A549 (cell line): ENCODE data around the gene ST8SIA2. TPM values are rescaled to one million over a fixed set of nuclear protein-coding genes. Genes with fewer than 3 reads are reported as not detected.
A peak's percentile ranks its signal among the peaks of the same experiment; 100 is the strongest.

ENCODE experiments used
- ATAC-seq, 2 experiments: fragments of 200-7000 bp in 1 of 2; fragments of >200 bp in 1 of 2; cut with Nextera tagmentation in 1 of 2; cut with Tn5 transposase in 1 of 2; 3 replicates each; pipeline versions ENCODE4 v1.8.0 to v1.9.1; 2018 to 2020; ENCODE audit warnings: mild to moderate bottlenecking in 1 of 2, moderate library complexity in 1 of 2
- CTCF ChIA-PET: fragments of 300-600 bp; sonication (Branson Sonifier 250); formaldehyde crosslinking; extraction: SDS; loops from one replicate; lab custom pipeline; 2021; ENCODE audit warnings: antibody characterized with exemption, inconsistent platforms; lab: Yijun Ruan, JAX
- POLR2A ChIA-PET: fragments of 350-600 bp; formaldehyde crosslinking; extraction: SDS; loops from one replicate; lab custom pipeline; 2021; ENCODE audit warnings: antibody characterized with exemption, inconsistent platforms; lab: Yijun Ruan, JAX
- DNase-seq, 2 experiments: peaks; one replicate each; pipeline versions ENCODE4 v3.0.0 to v3.0.0-alpha.2; 2011 to 2016; ENCODE audit warnings: low read depth in 1 of 2, low spot score in 1 of 2
- FAIRE-seq: peaks from 2 replicates; lab custom pipeline; 2011; peaks lifted over from hg19 to GRCh38; lab: Jason Lieb, UNC
- H3K27ac ChIP-seq, 2 experiments: fragments of >200 bp; sonication (Bioruptor Twin); formaldehyde crosslinking; 3 replicates each; pipeline ENCODE4 v1.5.1; 2016 to 2017
- H3K4me1 ChIP-seq: fragments of >200 bp; sonication (Bioruptor Twin); formaldehyde crosslinking; 3 replicates; pipeline ENCODE4 v1.6.1; 2016
- H3K4me2 ChIP-seq: fragments of >200 bp; sonication (Bioruptor Twin); formaldehyde crosslinking; 3 replicates; pipeline ENCODE4 v1.6.1; 2016
- H3K4me3 ChIP-seq: fragments of >200 bp; sonication (Bioruptor Twin); formaldehyde crosslinking; 3 replicates; pipeline ENCODE4 v1.5.1; 2016
- H3K9me3 ChIP-seq: fragments of >200 bp; sonication (Bioruptor Twin); formaldehyde crosslinking; 3 replicates; pipeline ENCODE4 v1.6.1; 2016
- BHLHE40 ChIP-seq: IDR thresholded peaks from 2 replicates; pipeline ENCODE4 v1.6.1; 2012; ENCODE audit warnings: low read depth, low read length, inconsistent platforms
- CBX2 ChIP-seq: fragments of 200-600 bp; sonication (generic); IDR thresholded peaks from 2 replicates; pipeline ENCODE4 v1.6.1; 2016; ENCODE audit warnings: low read depth, mild to moderate bottlenecking, borderline replicate concordance
- CHD4 ChIP-seq: fragments of 200-600 bp; sonication (generic); IDR thresholded peaks from 2 replicates; pipeline ENCODE4 v1.6.1; 2016; ENCODE audit warnings: antibody characterized with exemption, mild to moderate bottlenecking, borderline replicate concordance
- E2F6 ChIP-seq: IDR thresholded peaks from 2 replicates; pipeline ENCODE4 v1.6.1; 2012; ENCODE audit warnings: low read depth, borderline replicate concordance
- EHF ChIP-seq: fragments of 250-450 bp; sonication (Bioruptor Pico); IDR thresholded peaks from 2 replicates; pipeline ENCODE4 v1.5.0; 2020; ENCODE audit warnings: mild to moderate bottlenecking
- ELK1 ChIP-seq: fragments of 150-350 bp; IDR thresholded peaks from 2 replicates; pipeline ENCODE4 v1.6.1; 2014; ENCODE audit warnings: low read depth, mild to moderate bottlenecking, low read length
- FOSL2 ChIP-seq, 2 experiments: fragments of 450-650 bp in 1 of 2; fragments of >200 bp in 1 of 2; sonication (Bioruptor Twin) in 1 of 2; formaldehyde crosslinking; IDR thresholded peaks; 2 replicates each; pipeline versions ENCODE4 v1.5.0 to v1.6.1; 2016 to 2020; ENCODE audit warnings: mild to moderate bottlenecking in 1 of 2, moderate library complexity in 1 of 2
- JUN ChIP-seq, 2 experiments: fragments of >200 bp; sonication (Bioruptor Twin); formaldehyde crosslinking; IDR thresholded peaks; 2 replicates in 1 of 2; 3 replicates in 1 of 2; pipeline ENCODE4 v1.6.1; 2016 to 2017
- JUNB ChIP-seq: fragments of >200 bp; sonication (Bioruptor Twin); formaldehyde crosslinking; IDR thresholded peaks from 2 replicates; pipeline ENCODE4 v1.6.1; 2016
- KDM1A ChIP-seq: fragments of 200-600 bp; sonication (generic); IDR thresholded peaks from 2 replicates; pipeline ENCODE4 v1.6.1; 2016; ENCODE audit warnings: low read depth, mild to moderate bottlenecking
- MAX ChIP-seq: IDR thresholded peaks from 2 replicates; pipeline ENCODE4 v1.6.1; 2012
- NFE2L2 ChIP-seq: fragments of 150-350 bp; conservative IDR thresholded peaks from 2 replicates; pipeline ENCODE4 v1.6.1; 2014; ENCODE audit warnings: low read length
- NR3C1 ChIP-seq: fragments of >200 bp; sonication (Bioruptor Twin); formaldehyde crosslinking; IDR thresholded peaks from 3 replicates; pipeline ENCODE4 v1.6.1; 2017
- RAD21 ChIP-seq, 2 experiments: fragments of >200 bp in 1 of 2; sonication (Bioruptor Twin) in 1 of 2; formaldehyde crosslinking in 1 of 2; IDR thresholded peaks in 1 of 2; conservative IDR thresholded peaks in 1 of 2; 2 replicates in 1 of 2; 3 replicates in 1 of 2; pipeline ENCODE4 v1.6.1; 2012 to 2018; ENCODE audit warnings: inconsistent platforms in 1 of 2
- RARB ChIP-seq: fragments of 250-450 bp; sonication (Bioruptor Pico); IDR thresholded peaks from 2 replicates; pipeline ENCODE4 v1.8.0; 2021; ENCODE audit warnings: mild to moderate bottlenecking, moderate library complexity
- RCOR1 ChIP-seq: fragments of 150-350 bp; IDR thresholded peaks from 2 replicates; pipeline ENCODE4 v1.6.1; 2014; ENCODE audit warnings: antibody characterized with exemption, low read length, low read depth
- RFX5 ChIP-seq: fragments of 450-650 bp; IDR thresholded peaks from 2 replicates; pipeline ENCODE4 v1.7.1; 2014; ENCODE audit warnings: antibody characterized with exemption, mild to moderate bottlenecking, moderate library complexity
- SMC3 ChIP-seq: fragments of >200 bp; sonication (Bioruptor Twin); formaldehyde crosslinking; IDR thresholded peaks from 3 replicates; pipeline ENCODE4 v1.6.1; 2018; ENCODE audit warnings: inconsistent platforms
- TFCP2L1 ChIP-seq: fragments of 250-450 bp; sonication (Bioruptor Pico); IDR thresholded peaks from 2 replicates; pipeline ENCODE4 v1.5.0; 2021; ENCODE audit warnings: mild to moderate bottlenecking
- ZNF302 ChIP-seq: fragments of 250-450 bp; sonication (Bioruptor Pico); IDR thresholded peaks from 2 replicates; pipeline ENCODE4 v1.9.0; 2021; ENCODE audit warnings: inconsistent platforms, mild to moderate bottlenecking, moderate library complexity
- WGBS: methylation state at CpG from one replicate; pipeline ENCODE4 v1.1.6; 2017; ENCODE audit errors: missing lambda C conversion rate; 5-methylcytosine and 5-hydroxymethylcytosine counted together
- polyA plus RNA-seq, 4 experiments: library from polyadenylated mRNA; depleted of rRNA in 3 of 4; stranded (reverse); fragments of >200 nt; fragmentation: RNase III in 1 of 4; extraction: RNeasy Plus Mini Kit Qiagen cat#74134 plus additional on column Dnase treatment in 1 of 4; gene quantifications; 2 replicates in 3 of 4; 3 replicates in 1 of 4; pipeline ENCODE4 v1.2.3, GENCODE V29; 2011 to 2017
- TF ChIP-seq, protein P1 (sequence below): fragments of 450-650 bp; IDR thresholded peaks from 2 replicates; pipeline ENCODE4 v1.6.1; 2014; ENCODE audit warnings: antibody characterized with exemption
- TF ChIP-seq, protein P2 (sequence below): IDR thresholded peaks from 2 replicates; pipeline ENCODE4 v1.6.1; 2012

Gene ST8SIA2
- polyA plus RNA-seq, 2 of the 4 experiments (the other 2 are of a cell fraction): 0.22 to 0.41 TPM

DNA sequence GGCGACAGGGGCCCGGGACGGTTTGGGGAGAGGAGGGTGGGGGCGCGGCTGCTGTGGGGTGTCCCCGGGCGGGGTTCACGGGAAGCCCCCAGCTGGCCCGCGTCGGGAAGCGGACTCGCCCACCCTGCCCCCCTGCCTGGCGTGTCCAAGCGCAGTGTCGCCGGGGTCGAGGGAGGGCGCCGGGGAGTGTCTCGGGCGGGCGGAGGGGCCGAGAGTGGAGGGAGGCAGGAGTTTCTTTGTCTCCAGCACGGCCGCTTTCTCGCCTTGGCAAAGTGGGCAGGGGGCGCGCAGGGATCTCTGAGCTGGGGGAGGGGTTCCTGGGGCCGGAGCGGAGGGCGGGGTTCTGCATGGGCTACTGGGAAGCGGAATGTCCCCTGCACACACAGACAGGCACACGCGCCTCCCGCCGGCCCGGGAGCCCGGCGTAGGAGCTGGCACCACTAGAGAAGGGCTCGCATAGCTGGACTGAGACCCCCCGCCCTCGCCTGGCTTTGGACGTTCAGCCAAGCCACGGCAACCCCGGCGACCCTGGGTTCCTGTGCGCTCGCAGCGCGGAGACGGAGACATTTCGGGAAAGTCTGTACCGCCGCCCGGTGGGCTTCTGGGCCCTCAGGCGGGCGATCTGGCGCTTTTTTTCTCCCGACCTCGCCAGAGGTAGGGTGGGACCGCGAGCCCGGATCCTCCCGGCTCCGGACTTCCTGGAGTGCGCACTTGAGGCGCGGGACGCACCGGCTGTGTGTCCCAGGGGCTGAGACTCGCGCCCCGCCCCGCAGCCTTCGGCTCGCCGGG is 822 bp downstream of the ST8SIA2 start:
- WGBS: 30% methylated on average over 9 of the region's 78 CpGs
- FAIRE-seq: no peak

GRCh38 chr15:92395098-92395635 is 1.5 kb downstream of the ST8SIA2 start:
- no peak overlapping the region for H3K27ac ChIP-seq
- no peaks in the 10 kb centered on the region for H3K9me3 ChIP-seq
- H3K4me1 ChIP-seq: peaks cover 9% of the 10 kb centered on the region; the same call in 1 of the 3 replicates
- no peak for DNase-seq
- 68% methylated on average over 22 of the region's 22 CpGs for WGBS
- H3K4me2 ChIP-seq: peak overlapping the region; percentile 98
- ChIA-PET CTCF (interaction anchor here (1.6 to 6.2 kb wide), 3 partner anchors 10 to 320 kb away, joined by 6 to 39 read pairs (median 6); no protein-coding TSS in a partner anchor), POLR2A (no interaction called here)
- no peak for ATAC-seq
- no peak for FAIRE-seq
- no peak overlapping the region; the same call in 2 of the 3 replicates for H3K4me3 ChIP-seq
- no peak for TF ChIP-seq FOSL2 (IDR thresholded peaks at IDR 0.05)
- no peak for TF ChIP-seq FOSL2 (CRISPR knock-in tag; IDR thresholded peaks at IDR 0.05)
- no peak for TF ChIP-seq RAD21 (conservative IDR thresholded peaks at IDR 0.05 in 1 of 2, IDR thresholded peaks at IDR 0.05 in 1 of 2)
- no peak for TF ChIP-seq KDM1A

More for the DNA sequence above, 822 bp downstream of the ST8SIA2 start:
- DNase-seq: no peak
- no peaks in the 10 kb centered on the region for H3K9me3 ChIP-seq
- no peak for TF ChIP-seq RARB
- no peak for TF ChIP-seq SMC3
- TF ChIP-seq FOSL2 (IDR thresholded peaks at IDR 0.05): no peak
- TF ChIP-seq FOSL2 (CRISPR knock-in tag; IDR thresholded peaks at IDR 0.05): no peak
- no peak for TF ChIP-seq ELK1
- TF ChIP-seq MAX: no peak
- no peak for TF ChIP-seq CHD4
- no peak for TF ChIP-seq CBX2
- POLR2A ChIA-PET: interaction anchor here (0.9 kb wide), 1 partner anchor 16 kb away, joined by 3 read pairs; no protein-coding TSS in a partner anchor
- ATAC-seq: peak in 1 of 2 experiments; percentile 21; a peak in 3 of 6 replicates
- CTCF ChIA-PET: interaction anchor here (0.6 to 6.2 kb wide), 5 partner anchors 11 to 730 kb away, joined by 3 to 39 read pairs (median 6); no protein-coding TSS in a partner anchor
- H3K4me3 ChIP-seq: peak overlapping the region; percentile 43
- peaks cover 9% of the 10 kb centered on the region; the same call in 1 of the 3 replicates for H3K4me1 ChIP-seq
- peak overlapping the region in 1 of 2 experiments; percentile 38; a peak in 1 of 6 replicates for H3K27ac ChIP-seq
- peak overlapping the region; percentile 98 for H3K4me2 ChIP-seq

GRCh38 chr15:92399271-92399950 is 5.7 kb downstream of the ST8SIA2 start:
- no peaks in the 10 kb centered on the region for H3K9me3 ChIP-seq
- DNase-seq (no peak), ATAC-seq (no peak), FAIRE-seq (peak; percentile 18)
- no peak overlapping the region for H3K4me3 ChIP-seq
- WGBS: 22% methylated on average over 8 of the region's 8 CpGs
- no peak overlapping the region for H3K4me2 ChIP-seq
- TF ChIP-seq, protein P1, sequence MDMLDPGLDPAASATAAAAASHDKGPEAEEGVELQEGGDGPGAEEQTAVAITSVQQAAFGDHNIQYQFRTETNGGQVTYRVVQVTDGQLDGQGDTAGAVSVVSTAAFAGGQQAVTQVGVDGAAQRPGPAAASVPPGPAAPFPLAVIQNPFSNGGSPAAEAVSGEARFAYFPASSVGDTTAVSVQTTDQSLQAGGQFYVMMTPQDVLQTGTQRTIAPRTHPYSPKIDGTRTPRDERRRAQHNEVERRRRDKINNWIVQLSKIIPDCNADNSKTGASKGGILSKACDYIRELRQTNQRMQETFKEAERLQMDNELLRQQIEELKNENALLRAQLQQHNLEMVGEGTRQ: no peak
- TF ChIP-seq ZNF302 (CRISPR knock-in tag) (no peak), NFE2L2 (no peak), BHLHE40 (no peak), JUNB (no peak), RCOR1 (no peak), E2F6 (no peak), RFX5 (no peak), NR3C1 (no peak), EHF (CRISPR knock-in tag) (no peak), MAX (no peak), TFCP2L1 (CRISPR knock-in tag) (no peak), JUN (IDR thresholded peaks at IDR 0.05) (no peak)
- TF ChIP-seq, protein P2, sequence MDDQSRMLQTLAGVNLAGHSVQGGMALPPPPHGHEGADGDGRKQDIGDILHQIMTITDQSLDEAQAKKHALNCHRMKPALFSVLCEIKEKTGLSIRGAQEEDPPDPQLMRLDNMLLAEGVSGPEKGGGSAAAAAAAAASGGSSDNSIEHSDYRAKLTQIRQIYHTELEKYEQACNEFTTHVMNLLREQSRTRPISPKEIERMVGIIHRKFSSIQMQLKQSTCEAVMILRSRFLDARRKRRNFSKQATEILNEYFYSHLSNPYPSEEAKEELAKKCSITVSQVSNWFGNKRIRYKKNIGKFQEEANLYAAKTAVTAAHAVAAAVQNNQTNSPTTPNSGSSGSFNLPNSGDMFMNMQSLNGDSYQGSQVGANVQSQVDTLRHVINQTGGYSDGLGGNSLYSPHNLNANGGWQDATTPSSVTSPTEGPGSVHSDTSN: no peak
- ChIA-PET POLR2A (no interaction called here), CTCF (no interaction called here)
- H3K27ac ChIP-seq: no peak overlapping the region
- H3K4me1 ChIP-seq: peaks cover 4% of the 10 kb centered on the region; the same call in 1 of the 3 replicates
